DND-41 (cell line): ENCODE results near the gene LCN9.

Experiments
- CTCF ChIP-seq: IDR thresholded peaks from 2 replicates; pipeline ENCODE4 v1.5.1; 2012; ENCODE audit warnings: borderline replicate concordance, low read length, moderate library complexity, mild to moderate bottlenecking; ENCODE audit not compliant: poor library complexity, severe bottlenecking; ENCODE audit errors: extremely low read depth
- EZH2 ChIP-seq: IDR thresholded peaks from 3 replicates; pipeline ENCODE4 v1.6.1; 2012; ENCODE audit warnings: borderline replicate concordance, low read depth, mild to moderate bottlenecking, moderate library complexity, low read length, inconsistent platforms; ENCODE audit not compliant: severe bottlenecking

- TF ChIP-seq CTCF: no peak
- TF ChIP-seq EZH2: no peak
These were observed 1.2 kb downstream of the LCN9 start for GRCh38 chr9:135664266-135664665.
